ENCODE measurements around the gene PSMB7.
A peak's percentile ranks its signal among the peaks of the same experiment; 100 is the strongest.

The PSMB7 gene

GRCh38 chr9:124415102-124415851 lies at the start of gene PSMB7:
Gene PSMB7, minus strand, starts transcription at chr9:124415442. Its CDS starts 17 bp downstream, at chr9:124415425.
- DNase-seq (ENCODE audit: low read depth): peak; percentile 94

- no peak for DNase-seq (ENCODE audit: low read depth)
Measured at GRCh38 chr9:124462739-124463138, 47.5 kb upstream of the PSMB7 start.

GRCh38 chr9:124458441-124458840 lies 43.2 kb upstream of the PSMB7 start:
- no peak for DNase-seq (ENCODE audit: low read depth)

GRCh38 chr9:124457887-124458431 lies 42.7 kb upstream of the PSMB7 start:
- no peak for DNase-seq (ENCODE audit: low read depth)

- DNase-seq (ENCODE audit: low read depth): no peak
Measured at GRCh38 chr9:124457079-124457886, 42.0 kb upstream of the PSMB7 start.

GRCh38 chr9:124456341-124457078 lies 41.3 kb upstream of the PSMB7 start:
- no peak for DNase-seq (ENCODE audit: low read depth)

GRCh38 chr9:124455820-124456219 lies 40.6 kb upstream of the PSMB7 start:
- DNase-seq (ENCODE audit: low read depth): no peak

GRCh38 chr9:124454791-124455443 lies 39.7 kb upstream of the PSMB7 start:
- DNase-seq (ENCODE audit: low read depth): no peak

GRCh38 chr9:124454296-124454695 lies 39.1 kb upstream of the PSMB7 start:
- DNase-seq (ENCODE audit: low read depth): no peak

- DNase-seq (ENCODE audit: low read depth): no peak
Measured at GRCh38 chr9:124453586-124454191, 38.4 kb upstream of the PSMB7 start.

GRCh38 chr9:124452841-124453585 lies 37.8 kb upstream of the PSMB7 start:
- no peak for DNase-seq (ENCODE audit: low read depth)

- no peak for DNase-seq (ENCODE audit: low read depth)
Measured at GRCh38 chr9:124452326-124452725, 37.1 kb upstream of the PSMB7 start.

- no peak for DNase-seq (ENCODE audit: low read depth)
Measured at GRCh38 chr9:124450931-124451661, 35.9 kb upstream of the PSMB7 start.

GRCh38 chr9:124450241-124450924 lies 35.1 kb upstream of the PSMB7 start, which contains the start of gene ADGRD2:
Gene ADGRD2, plus strand, starts transcription at chr9:124450451. Its CDS starts 1,216 bp downstream, at chr9:124451667.
- DNase-seq (ENCODE audit: low read depth): no peak

- DNase-seq (ENCODE audit: low read depth): no peak
Measured at GRCh38 chr9:124449381-124450151, 34.3 kb upstream of the PSMB7 start.

GRCh38 chr9:124448019-124448418 lies 32.8 kb upstream of the PSMB7 start:
- no peak for DNase-seq (ENCODE audit: low read depth)

GRCh38 chr9:124447297-124447661 lies 32.0 kb upstream of the PSMB7 start:
- DNase-seq (ENCODE audit: low read depth): no peak

GRCh38 chr9:124444166-124444565 lies 28.9 kb upstream of the PSMB7 start:
- DNase-seq (ENCODE audit: low read depth): no peak

Measured in T-helper 22 cell (primary cell).